SK-N-SH treated with all-trans-retinoic acid at 6 μM for 48 hours (cell line): ENCODE measurements around the gene TOM1L2.

Experiments
- ATAC-seq: fragments of 200-7000 bp; cut with Tn5 transposase; 3 replicates; pipeline ENCODE4 v1.9.1; 2020; ENCODE audit warnings: mild to moderate bottlenecking, moderate library complexity
- ARNTL ChIP-seq: fragments of 450-650 bp; formaldehyde crosslinking; IDR thresholded peaks from 2 replicates; pipeline ENCODE4 v1.5.0; 2020; ENCODE audit warnings: low read depth, mild to moderate bottlenecking, moderate library complexity, borderline replicate concordance
- BACH2 ChIP-seq: fragments of 250-450 bp; sonication (Bioruptor Pico); IDR thresholded peaks from 2 replicates; pipeline ENCODE4 v1.9.0; 2021; ENCODE audit warnings: mild to moderate bottlenecking, borderline replicate concordance
- ESRRG ChIP-seq: fragments of 250-450 bp; sonication (Bioruptor Pico); IDR thresholded peaks from 2 replicates; pipeline ENCODE4 v1.6.1; 2021; ENCODE audit warnings: mild to moderate bottlenecking
- GLIS3 ChIP-seq: fragments of 250-450 bp; sonication (Bioruptor Pico); IDR thresholded peaks from 2 replicates; pipeline ENCODE4 v1.5.0; 2020; ENCODE audit warnings: mild to moderate bottlenecking, moderate library complexity
- ISL1 ChIP-seq: fragments of 250-450 bp; sonication (Bioruptor Pico); IDR thresholded peaks from 2 replicates; pipeline ENCODE4 v2.1.2; 2022; ENCODE audit warnings: mild to moderate bottlenecking, moderate library complexity
- OSR1 ChIP-seq: fragments of 250-450 bp; sonication (Bioruptor Pico); IDR thresholded peaks from 2 replicates; pipeline ENCODE4 v1.8.0; 2022; ENCODE audit warnings: moderate library complexity, mild to moderate bottlenecking, inconsistent platforms
- RARB ChIP-seq: fragments of 250-450 bp; sonication (Bioruptor Pico); IDR thresholded peaks from 2 replicates; pipeline ENCODE4 v1.8.0; 2021; ENCODE audit warnings: mild to moderate bottlenecking, moderate library complexity
- SNAI2 ChIP-seq: fragments of 250-450 bp; sonication (Bioruptor Pico); IDR thresholded peaks from 2 replicates; pipeline ENCODE4 v1.5.0; 2020; ENCODE audit warnings: mild to moderate bottlenecking, moderate library complexity
- TCF4 ChIP-seq: fragments of 250-450 bp; sonication (Bioruptor Pico); IDR thresholded peaks from 2 replicates; pipeline ENCODE4 v1.8.0; 2021; ENCODE audit warnings: mild to moderate bottlenecking, moderate library complexity, borderline replicate concordance
- ZC3H10 ChIP-seq: fragments of 250-450 bp; sonication (Bioruptor Pico); IDR thresholded peaks from 2 replicates; pipeline ENCODE4 v1.5.1; 2021; ENCODE audit warnings: mild to moderate bottlenecking, moderate library complexity
- ZFP30 ChIP-seq: fragments of 450-650 bp; formaldehyde crosslinking; IDR thresholded peaks from 2 replicates; pipeline ENCODE4 v1.5.0; 2022; ENCODE audit warnings: mild to moderate bottlenecking, moderate library complexity
- ZNF565 ChIP-seq: fragments of 450-650 bp; formaldehyde crosslinking; conservative IDR thresholded peaks from 2 replicates; pipeline ENCODE4 v1.5.0; 2020; ENCODE audit warnings: low read depth, mild to moderate bottlenecking, moderate library complexity
- ZNF70 ChIP-seq: fragments of 450-650 bp; formaldehyde crosslinking; IDR thresholded peaks from 2 replicates; pipeline ENCODE4 v1.5.0; 2020; ENCODE audit warnings: mild to moderate bottlenecking, moderate library complexity
- TF ChIP-seq, protein P1 (sequence below): fragments of 250-450 bp; sonication (Bioruptor Pico); IDR thresholded peaks from 2 replicates; pipeline ENCODE4 v1.5.0; 2020; ENCODE audit warnings: mild to moderate bottlenecking, moderate library complexity
- TF ChIP-seq, protein P2 (sequence below): fragments of 250-450 bp; sonication (Bioruptor Pico); IDR thresholded peaks from 2 replicates; pipeline ENCODE4 v1.5.1; 2020; ENCODE audit warnings: low read depth, mild to moderate bottlenecking, moderate library complexity
- TF ChIP-seq, protein P3 (sequence below): fragments of 250-450 bp; sonication (Bioruptor Pico); IDR thresholded peaks from 2 replicates; pipeline ENCODE4 v1.8.0; 2020; ENCODE audit warnings: mild to moderate bottlenecking, moderate library complexity, borderline replicate concordance
- TF ChIP-seq, protein P4 (sequence below): fragments of 250-450 bp; sonication (Bioruptor Pico); IDR thresholded peaks from 2 replicates; pipeline ENCODE4 v1.8.0; 2021; ENCODE audit warnings: low read depth, mild to moderate bottlenecking, moderate library complexity, borderline replicate concordance

TOM1L2 gene

DNA sequence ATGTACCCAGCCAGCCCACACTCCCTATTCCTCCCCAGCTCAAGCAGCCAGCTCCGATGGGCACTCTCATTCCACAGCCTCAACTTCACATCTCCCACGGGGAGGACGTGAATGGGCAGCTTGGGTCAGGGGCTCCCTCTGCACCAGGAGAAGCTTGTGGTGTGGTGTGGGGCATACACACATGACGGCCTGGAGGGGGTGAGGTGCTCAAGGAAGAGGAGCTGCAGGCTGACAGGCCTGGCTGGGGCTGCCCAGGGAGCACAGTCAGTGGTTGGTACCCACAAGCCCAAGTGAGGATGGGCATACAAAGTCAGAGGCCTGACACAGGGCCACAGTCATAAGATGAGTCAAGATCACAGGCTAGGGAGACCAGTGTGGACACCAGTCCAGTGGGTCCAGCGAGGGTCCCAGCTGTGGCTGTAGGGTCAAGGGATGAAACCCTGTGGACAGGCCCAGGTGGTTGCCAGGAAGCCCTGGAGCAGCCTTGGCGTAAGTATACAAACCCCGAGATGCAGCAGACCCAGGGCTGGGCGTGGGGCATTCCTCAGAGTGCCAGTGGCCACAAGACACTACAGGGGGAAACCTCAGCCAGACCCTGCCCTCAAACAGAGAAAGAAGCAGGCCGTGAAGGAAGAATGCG, 4.9 kb upstream of the TOM1L2 start:
- no peak for ATAC-seq
- TF ChIP-seq, protein P1, sequence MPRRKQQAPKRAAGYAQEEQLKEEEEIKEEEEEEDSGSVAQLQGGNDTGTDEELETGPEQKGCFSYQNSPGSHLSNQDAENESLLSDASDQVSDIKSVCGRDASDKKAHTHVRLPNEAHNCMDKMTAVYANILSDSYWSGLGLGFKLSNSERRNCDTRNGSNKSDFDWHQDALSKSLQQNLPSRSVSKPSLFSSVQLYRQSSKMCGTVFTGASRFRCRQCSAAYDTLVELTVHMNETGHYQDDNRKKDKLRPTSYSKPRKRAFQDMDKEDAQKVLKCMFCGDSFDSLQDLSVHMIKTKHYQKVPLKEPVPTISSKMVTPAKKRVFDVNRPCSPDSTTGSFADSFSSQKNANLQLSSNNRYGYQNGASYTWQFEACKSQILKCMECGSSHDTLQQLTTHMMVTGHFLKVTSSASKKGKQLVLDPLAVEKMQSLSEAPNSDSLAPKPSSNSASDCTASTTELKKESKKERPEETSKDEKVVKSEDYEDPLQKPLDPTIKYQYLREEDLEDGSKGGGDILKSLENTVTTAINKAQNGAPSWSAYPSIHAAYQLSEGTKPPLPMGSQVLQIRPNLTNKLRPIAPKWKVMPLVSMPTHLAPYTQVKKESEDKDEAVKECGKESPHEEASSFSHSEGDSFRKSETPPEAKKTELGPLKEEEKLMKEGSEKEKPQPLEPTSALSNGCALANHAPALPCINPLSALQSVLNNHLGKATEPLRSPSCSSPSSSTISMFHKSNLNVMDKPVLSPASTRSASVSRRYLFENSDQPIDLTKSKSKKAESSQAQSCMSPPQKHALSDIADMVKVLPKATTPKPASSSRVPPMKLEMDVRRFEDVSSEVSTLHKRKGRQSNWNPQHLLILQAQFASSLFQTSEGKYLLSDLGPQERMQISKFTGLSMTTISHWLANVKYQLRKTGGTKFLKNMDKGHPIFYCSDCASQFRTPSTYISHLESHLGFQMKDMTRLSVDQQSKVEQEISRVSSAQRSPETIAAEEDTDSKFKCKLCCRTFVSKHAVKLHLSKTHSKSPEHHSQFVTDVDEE (CRISPR knock-in tag) = no peak
- TF ChIP-seq RARB (CRISPR knock-in tag) = no peak
- no peak for TF ChIP-seq ISL1 (CRISPR knock-in tag)
- TF ChIP-seq, protein P2, sequence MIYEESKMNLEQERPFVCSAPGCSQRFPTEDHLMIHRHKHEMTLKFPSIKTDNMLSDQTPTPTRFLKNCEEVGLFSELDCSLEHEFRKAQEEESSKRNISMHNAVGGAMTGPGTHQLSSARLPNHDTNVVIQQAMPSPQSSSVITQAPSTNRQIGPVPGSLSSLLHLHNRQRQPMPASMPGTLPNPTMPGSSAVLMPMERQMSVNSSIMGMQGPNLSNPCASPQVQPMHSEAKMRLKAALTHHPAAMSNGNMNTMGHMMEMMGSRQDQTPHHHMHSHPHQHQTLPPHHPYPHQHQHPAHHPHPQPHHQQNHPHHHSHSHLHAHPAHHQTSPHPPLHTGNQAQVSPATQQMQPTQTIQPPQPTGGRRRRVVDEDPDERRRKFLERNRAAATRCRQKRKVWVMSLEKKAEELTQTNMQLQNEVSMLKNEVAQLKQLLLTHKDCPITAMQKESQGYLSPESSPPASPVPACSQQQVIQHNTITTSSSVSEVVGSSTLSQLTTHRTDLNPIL (CRISPR knock-in tag) = no peak
- no peak for TF ChIP-seq SNAI2 (CRISPR knock-in tag)
- TF ChIP-seq, protein P3, sequence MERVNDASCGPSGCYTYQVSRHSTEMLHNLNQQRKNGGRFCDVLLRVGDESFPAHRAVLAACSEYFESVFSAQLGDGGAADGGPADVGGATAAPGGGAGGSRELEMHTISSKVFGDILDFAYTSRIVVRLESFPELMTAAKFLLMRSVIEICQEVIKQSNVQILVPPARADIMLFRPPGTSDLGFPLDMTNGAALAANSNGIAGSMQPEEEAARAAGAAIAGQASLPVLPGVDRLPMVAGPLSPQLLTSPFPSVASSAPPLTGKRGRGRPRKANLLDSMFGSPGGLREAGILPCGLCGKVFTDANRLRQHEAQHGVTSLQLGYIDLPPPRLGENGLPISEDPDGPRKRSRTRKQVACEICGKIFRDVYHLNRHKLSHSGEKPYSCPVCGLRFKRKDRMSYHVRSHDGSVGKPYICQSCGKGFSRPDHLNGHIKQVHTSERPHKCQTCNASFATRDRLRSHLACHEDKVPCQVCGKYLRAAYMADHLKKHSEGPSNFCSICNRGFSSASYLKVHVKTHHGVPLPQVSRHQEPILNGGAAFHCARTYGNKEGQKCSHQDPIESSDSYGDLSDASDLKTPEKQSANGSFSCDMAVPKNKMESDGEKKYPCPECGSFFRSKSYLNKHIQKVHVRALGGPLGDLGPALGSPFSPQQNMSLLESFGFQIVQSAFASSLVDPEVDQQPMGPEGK (CRISPR knock-in tag) = no peak
- TF ChIP-seq BACH2 (CRISPR knock-in tag) = no peak
- no peak for TF ChIP-seq GLIS3 (CRISPR knock-in tag)
- TF ChIP-seq ZNF70 (CRISPR knock-in tag) = no peak
- no peak for TF ChIP-seq ZC3H10
- TF ChIP-seq ARNTL (CRISPR knock-in tag) = no peak
- TF ChIP-seq ZNF565 = no peak

DNA sequence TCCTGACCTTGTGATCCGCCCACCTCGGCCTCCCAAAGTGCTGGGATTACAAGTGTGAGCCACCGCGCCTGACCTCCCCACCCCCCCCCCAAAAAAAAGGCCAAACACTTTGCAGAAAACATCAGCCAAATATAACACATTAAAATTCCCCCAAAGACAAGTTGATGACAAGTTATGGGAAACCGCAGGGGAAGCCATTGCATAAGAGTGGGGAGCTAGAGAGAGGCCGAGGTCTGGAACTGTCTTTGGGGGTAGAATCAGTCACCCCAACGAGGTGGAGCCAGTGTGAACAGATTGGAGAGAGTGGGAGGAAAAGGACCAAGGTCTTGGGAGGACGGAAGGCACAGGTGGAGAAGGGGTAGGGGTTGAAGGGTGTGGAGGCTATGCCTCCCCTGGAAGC, 3.2 kb upstream of the TOM1L2 start:
- TF ChIP-seq, protein P4, sequence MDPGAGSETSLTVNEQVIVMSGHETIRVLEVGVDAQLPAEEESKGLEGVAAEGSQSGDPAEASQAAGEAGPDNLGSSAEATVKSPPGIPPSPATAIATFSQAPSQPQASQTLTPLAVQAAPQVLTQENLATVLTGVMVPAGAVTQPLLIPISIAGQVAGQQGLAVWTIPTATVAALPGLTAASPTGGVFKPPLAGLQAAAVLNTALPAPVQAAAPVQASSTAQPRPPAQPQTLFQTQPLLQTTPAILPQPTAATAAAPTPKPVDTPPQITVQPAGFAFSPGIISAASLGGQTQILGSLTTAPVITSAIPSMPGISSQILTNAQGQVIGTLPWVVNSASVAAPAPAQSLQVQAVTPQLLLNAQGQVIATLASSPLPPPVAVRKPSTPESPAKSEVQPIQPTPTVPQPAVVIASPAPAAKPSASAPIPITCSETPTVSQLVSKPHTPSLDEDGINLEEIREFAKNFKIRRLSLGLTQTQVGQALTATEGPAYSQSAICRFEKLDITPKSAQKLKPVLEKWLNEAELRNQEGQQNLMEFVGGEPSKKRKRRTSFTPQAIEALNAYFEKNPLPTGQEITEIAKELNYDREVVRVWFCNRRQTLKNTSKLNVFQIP = no peak
- TF ChIP-seq ARNTL (CRISPR knock-in tag) = no peak
- TF ChIP-seq ZFP30 (CRISPR knock-in tag) = no peak
- TF ChIP-seq, protein P1 (CRISPR knock-in tag) = no peak
- no peak for TF ChIP-seq BACH2 (CRISPR knock-in tag)
- no peak for TF ChIP-seq ZC3H10
- no peak for TF ChIP-seq ZNF70 (CRISPR knock-in tag)
- TF ChIP-seq, protein P3 (CRISPR knock-in tag) = no peak
- TF ChIP-seq GLIS3 (CRISPR knock-in tag) = no peak
- no peak for TF ChIP-seq OSR1 (CRISPR knock-in tag)
- TF ChIP-seq ESRRG (CRISPR knock-in tag) = no peak
- no peak for TF ChIP-seq SNAI2 (CRISPR knock-in tag)
- TF ChIP-seq, protein P2 (CRISPR knock-in tag) = no peak
- no peak for TF ChIP-seq TCF4 (CRISPR knock-in tag)
- TF ChIP-seq, all 23 proteins: peak for 0
- no peak for ATAC-seq
